A673 (cell line): Measurements from ENCODE around the gene ACSL1. TPM values are rescaled to one million over a fixed set of nuclear protein-coding genes. Genes with fewer than 3 reads are reported as not detected.

ENCODE experiments used
- BruUV-seq: library from RNA; stranded (reverse); fragments of 400-500 nt; replicated peaks from 2 replicates; lab custom pipeline; 2021; lab: Mats Ljungman, UMichigan
- CTCF ChIA-PET: fragments of 300-600 bp; sonication (Branson Sonifier 250); formaldehyde crosslinking; loops from one replicate; lab custom pipeline; 2022; ENCODE audit warnings: antibody characterized with exemption; lab: Charles Lee
- POLR2A ChIA-PET: fragments of 300-600 bp; sonication (Branson Sonifier 250); formaldehyde crosslinking; loops from one replicate; lab custom pipeline; 2022; ENCODE audit warnings: antibody characterized with exemption; ENCODE audit not compliant: low non-redundant PET; lab: Charles Lee
- DNase-seq: peaks from one replicate; pipeline ENCODE4 v3.0.0-alpha.2; 2015; ENCODE audit warnings: low spot score
- H3K27ac ChIP-seq: fragments of 200-600 bp; sonication (generic); 2 replicates; pipeline ENCODE4 v1.5.1; 2016; ENCODE audit warnings: mixed run types, low read depth, mild to moderate bottlenecking, mixed read lengths, antibody characterized with exemption, low read length; ENCODE audit not compliant: poor library complexity, severe bottlenecking
- H3K27me3 ChIP-seq: fragments of 200-600 bp; sonication (generic); replicated peaks from 2 replicates; pipeline ENCODE4 v1.6.1; 2017; ENCODE audit warnings: mixed run types, low read depth, mild to moderate bottlenecking, mixed read lengths, antibody characterized with exemption, low read length; ENCODE audit not compliant: insufficient read depth, poor library complexity
- H3K36me3 ChIP-seq: fragments of 200-600 bp; sonication (generic); 2 replicates; pipeline ENCODE4 v1.6.1; 2016; ENCODE audit warnings: mixed run types, mild to moderate bottlenecking, mixed read lengths, antibody characterized with exemption, low read length; ENCODE audit not compliant: insufficient read depth, poor library complexity, severe bottlenecking
- H3K4me1 ChIP-seq: fragments of 200-600 bp; sonication (generic); 2 replicates; pipeline ENCODE4 v1.6.1; 2017; ENCODE audit warnings: mixed run types, mild to moderate bottlenecking, mixed read lengths, antibody characterized with exemption, low read length; ENCODE audit not compliant: insufficient read depth, poor library complexity, severe bottlenecking
- H3K4me3 ChIP-seq: fragments of 200-600 bp; sonication (generic); 2 replicates; pipeline ENCODE4 v1.5.1; 2016; ENCODE audit warnings: low read depth, mixed run types, mild to moderate bottlenecking, mixed read lengths, low read length; ENCODE audit not compliant: poor library complexity, severe bottlenecking
- H3K9me3 ChIP-seq: fragments of 200-600 bp; sonication (generic); 2 replicates; pipeline ENCODE4 v1.6.1; 2016; ENCODE audit warnings: mixed run types, low read depth, mild to moderate bottlenecking, mixed read lengths, antibody characterized with exemption, low read length; ENCODE audit not compliant: poor library complexity, severe bottlenecking
- CTCF ChIP-seq: fragments of 300-800, 200-600 bp; sonication (generic); conservative IDR thresholded peaks from 2 replicates; pipeline ENCODE4 v1.5.1; 2017; ENCODE audit warnings: low read depth, mild to moderate bottlenecking, antibody characterized with exemption, low read length, moderate library complexity, mixed read lengths
- EZH2 ChIP-seq: fragments of 200-600 bp; sonication (generic); IDR thresholded peaks from 2 replicates; pipeline ENCODE4 v1.6.1; 2017; ENCODE audit warnings: borderline replicate concordance, low read depth, mild to moderate bottlenecking, mixed read lengths, antibody characterized with exemption, low read length; ENCODE audit not compliant: poor library complexity, severe bottlenecking
- intact Hi-C: fragments of 100-400 bp; cut with micrococcal nuclease; formaldehyde crosslinking; loops from one replicate; pipeline ENCODE4 v1.10.0; 2022; ENCODE audit not compliant: unreplicated experiment
- total RNA-seq: library from RNA; stranded (reverse); gene quantifications from 2 replicates; pipeline ENCODE4 v1.2.3, GENCODE V29; 2021

ACSL1 gene
- total RNA-seq, 1 experiment from 2014 or later: 5.2 TPM

- Histone ChIP-seq H3K4me3 (no peak overlapping the region), H3K9me3 (no peaks in the 10 kb centered on the region), H3K4me1 (no peaks in the 10 kb centered on the region), H3K27ac (no peak overlapping the region), H3K27me3 (no peaks in the 10 kb centered on the region), H3K36me3 (no peaks in the 10 kb centered on the region)
- ChIA-PET POLR2A (interaction anchor here (0.6 kb wide), 1 partner anchor 40 kb away, joined by 4 read pairs; no protein-coding TSS in a partner anchor), CTCF (interaction anchor here (0.6 kb wide), 1 partner anchor 13 kb away, joined by 3 read pairs; no protein-coding TSS in a partner anchor)
- intact Hi-C loops: no loop called here
- TF ChIP-seq EZH2: no peak
- TF ChIP-seq CTCF: no peak
- DNase-seq: no peak
- no TSS peak for BruUV-seq
Measured at GRCh38 chr4:184774152-184774551, 51.6 kb downstream of the ACSL1 start.

GRCh38 chr4:184771416-184771815 is 54.4 kb downstream of the ACSL1 start:
- Histone ChIP-seq H3K4me1 (no peaks in the 10 kb centered on the region), H3K27ac (no peak overlapping the region), H3K9me3 (no peaks in the 10 kb centered on the region), H3K4me3 (no peak overlapping the region), H3K36me3 (no peaks in the 10 kb centered on the region), H3K27me3 (no peaks in the 10 kb centered on the region)
- TF ChIP-seq EZH2: no peak
- TF ChIP-seq CTCF: no peak
- POLR2A ChIA-PET: no interaction called here
- no TSS peak for BruUV-seq
- DNase-seq: no peak
- CTCF ChIA-PET: no interaction called here
- intact Hi-C loops: no loop called here

- CTCF ChIA-PET: no interaction called here
- TF ChIP-seq CTCF (no peak), EZH2 (no peak)
- DNase-seq: no peak
- BruUV-seq: no TSS peak
- Histone ChIP-seq H3K27ac (no peak overlapping the region), H3K4me3 (no peak overlapping the region), H3K27me3 (no peaks in the 10 kb centered on the region), H3K36me3 (no peaks in the 10 kb centered on the region), H3K9me3 (no peaks in the 10 kb centered on the region), H3K4me1 (no peaks in the 10 kb centered on the region)
- POLR2A ChIA-PET: no interaction called here
- intact Hi-C loops: no loop called here
Measured at GRCh38 chr4:184769141-184769765, 56.5 kb downstream of the ACSL1 start.
